ENCODE measurements around the gene TRIP4.
A peak's percentile ranks its signal among the peaks of the same experiment; 100 is the strongest.

DNA sequence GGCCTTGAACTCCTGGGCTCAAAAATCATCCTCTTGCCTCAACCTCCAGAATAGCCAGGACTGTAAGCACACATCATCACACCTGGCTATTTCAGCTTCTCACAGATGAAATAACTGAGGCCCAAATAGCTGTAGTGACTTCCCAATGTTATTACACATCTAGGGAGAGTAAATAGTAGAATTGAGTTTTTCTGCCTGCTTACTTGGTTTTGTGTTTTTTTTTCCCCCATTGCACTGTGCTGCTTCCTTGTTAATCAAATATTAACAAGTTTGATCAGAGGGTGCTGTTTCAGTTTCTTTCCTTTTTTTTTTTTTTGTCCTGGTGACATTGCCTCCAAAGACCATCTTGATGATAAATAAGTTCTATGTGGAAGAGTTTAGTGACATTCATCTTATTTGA, 96.1 kb downstream of the TRIP4 start:
- TF ChIP-seq REST (IDR thresholded peaks at IDR 0.05), result no peak
- TF ChIP-seq CTCF (IDR thresholded peaks at IDR 0.05; ENCODE audit: low read depth, low read length, missing input control), result no peak
- no peak for TF ChIP-seq ATF3 (IDR thresholded peaks at IDR 0.05)
- TF ChIP-seq, protein P1, sequence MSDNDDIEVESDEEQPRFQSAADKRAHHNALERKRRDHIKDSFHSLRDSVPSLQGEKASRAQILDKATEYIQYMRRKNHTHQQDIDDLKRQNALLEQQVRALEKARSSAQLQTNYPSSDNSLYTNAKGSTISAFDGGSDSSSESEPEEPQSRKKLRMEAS (IDR thresholded peaks at IDR 0.05), result peak; percentile 45
- TF ChIP-seq FOXA1 (IDR thresholded peaks at IDR 0.05), result no peak
- peak; percentile 20 to 40 for TF ChIP-seq RAD21 (IDR thresholded peaks at IDR 0.05)
- peak; percentile 50 for TF ChIP-seq FOXA2 (IDR thresholded peaks at IDR 0.05)
- peak; percentile 47 for TF ChIP-seq YY1 (IDR thresholded peaks at IDR 0.05)
- TF ChIP-seq RXRA (IDR thresholded peaks at IDR 0.05), result peak in 1 of 2 donors; percentile 38
- no peak for TF ChIP-seq NR2F2 (IDR thresholded peaks at IDR 0.05)
- no peak for TF ChIP-seq JUND (IDR thresholded peaks at IDR 0.05)
- no peak for TF ChIP-seq EGR1 (IDR thresholded peaks at IDR 0.05; ENCODE audit: low read depth in 2 of 2)
- no peak for TF ChIP-seq GABPA (IDR thresholded peaks at IDR 0.05 in 1 of 2, conservative IDR thresholded peaks at IDR 0.05 in 1 of 2)
